H9 (cell line): ENCODE data around the gene MSLN. TPM values are rescaled to one million over a fixed set of nuclear protein-coding genes. Genes with fewer than 3 reads are reported as not detected.

ENCODE experiments used
- DNase-seq: peaks from one replicate; pipeline ENCODE4 v3.0.0-alpha.2; 2017
- H2AFZ ChIP-seq: one replicate; pipeline ENCODE4 v1.6.1; 2013; ENCODE audit warnings: mild to moderate bottlenecking, low read length, control low read depth, moderate library complexity
- H2AK5ac ChIP-seq: 2 replicates; pipeline ENCODE4 v1.6.1; 2013; ENCODE audit warnings: low read length, control low read depth, mixed read lengths; ENCODE audit not compliant: insufficient read length
- H2BK120ac ChIP-seq: one replicate; pipeline ENCODE4 v1.6.1; 2013; ENCODE audit warnings: low read depth, mild to moderate bottlenecking, low read length, control low read depth, inconsistent platforms; ENCODE audit not compliant: poor library complexity, severe bottlenecking
- H2BK12ac ChIP-seq: 2 replicates; pipeline ENCODE4 v1.6.1; 2013; ENCODE audit warnings: low read length, control low read depth, mixed read lengths, low read depth; ENCODE audit not compliant: insufficient read length
- H2BK15ac ChIP-seq: 2 replicates; pipeline ENCODE4 v1.6.1; 2013; ENCODE audit warnings: low read depth, low read length, control low read depth
- H2BK20ac ChIP-seq: one replicate; pipeline ENCODE4 v1.6.1; 2013; ENCODE audit warnings: low read depth, mild to moderate bottlenecking, low read length, control low read depth, inconsistent platforms; ENCODE audit not compliant: poor library complexity, severe bottlenecking
- H2BK5ac ChIP-seq: 2 replicates; pipeline ENCODE4 v1.6.1; 2013; ENCODE audit warnings: low read length, control low read depth, mixed read lengths; ENCODE audit not compliant: insufficient read length
- H3K14ac ChIP-seq: 2 replicates; pipeline ENCODE4 v1.6.1; 2013; ENCODE audit warnings: low read length, control low read depth; ENCODE audit not compliant: insufficient read depth
- H3K18ac ChIP-seq: 2 replicates; pipeline ENCODE4 v1.6.1; 2013; ENCODE audit warnings: low read depth, mild to moderate bottlenecking, mixed read lengths, low read length, control low read depth; ENCODE audit not compliant: insufficient read length
- H3K23ac ChIP-seq: 2 replicates; pipeline ENCODE4 v1.6.1; 2013; ENCODE audit warnings: low read length, control low read depth, mixed read lengths, low read depth; ENCODE audit not compliant: insufficient read length
- H3K23me2 ChIP-seq: 2 replicates; pipeline ENCODE4 v1.6.1; 2013; ENCODE audit warnings: low read depth, mild to moderate bottlenecking, mixed read lengths, low read length, control low read depth; ENCODE audit not compliant: insufficient read length, poor library complexity, severe bottlenecking
- H3K27ac ChIP-seq: 2 replicates; pipeline ENCODE4 v1.5.1; 2013; ENCODE audit warnings: low read length, control low read depth, mixed read lengths, low read depth; ENCODE audit not compliant: insufficient read length
- H3K27me3 ChIP-seq: 2 replicates; pipeline ENCODE4 v1.6.1; 2013; ENCODE audit warnings: low read length, control low read depth, inconsistent platforms; ENCODE audit not compliant: insufficient read depth
- H3K4ac ChIP-seq: 2 replicates; pipeline ENCODE4 v1.6.1; 2013; ENCODE audit warnings: low read depth, mild to moderate bottlenecking, control low read depth, inconsistent platforms, low read length, moderate library complexity
- H3K4me1 ChIP-seq: 2 replicates; pipeline ENCODE4 v1.6.1; 2013; ENCODE audit warnings: low read length, control low read depth, inconsistent platforms; ENCODE audit not compliant: insufficient read depth
- H3K4me2 ChIP-seq: 2 replicates; pipeline ENCODE4 v1.6.1; 2013; ENCODE audit warnings: low read length, control low read depth, mixed read lengths; ENCODE audit not compliant: insufficient read length, insufficient read depth
- H3K56ac ChIP-seq: 2 replicates; pipeline ENCODE4 v1.6.1; 2013; ENCODE audit warnings: low read depth, mild to moderate bottlenecking, mixed read lengths, low read length, control low read depth; ENCODE audit not compliant: insufficient read length
- H3K79me1 ChIP-seq: 2 replicates; pipeline ENCODE4 v1.6.1; 2013; ENCODE audit warnings: low read depth, mild to moderate bottlenecking, moderate library complexity, low read length, control low read depth, inconsistent platforms; ENCODE audit not compliant: insufficient read depth, poor library complexity, severe bottlenecking
- H3K79me2 ChIP-seq: 2 replicates; pipeline ENCODE4 v1.6.1; 2013; ENCODE audit warnings: low read length, control low read depth, inconsistent platforms; ENCODE audit not compliant: insufficient read depth
- H3K9ac ChIP-seq: 2 replicates; pipeline ENCODE4 v1.6.1; 2013; ENCODE audit warnings: low read length, control low read depth, mixed read lengths; ENCODE audit not compliant: insufficient read length; ENCODE audit errors: extremely low read depth
- H3K9me3 ChIP-seq: one replicate; pipeline ENCODE4 v1.6.1; 2013; ENCODE audit warnings: low read depth, low read length, inconsistent platforms; ENCODE audit not compliant: control insufficient read depth
- H3T11ph ChIP-seq: one replicate; pipeline ENCODE4 v1.6.1; 2013; ENCODE audit warnings: mild to moderate bottlenecking, low read length, control low read depth, inconsistent platforms
- H4K20me1 ChIP-seq: one replicate; pipeline ENCODE4 v1.6.1; 2013; ENCODE audit not compliant: control insufficient read depth, insufficient read length, insufficient read depth
- H4K5ac ChIP-seq: 2 replicates; pipeline ENCODE4 v1.6.1; 2013; ENCODE audit warnings: low read depth, mild to moderate bottlenecking, mixed read lengths, low read length, control low read depth; ENCODE audit not compliant: insufficient read length
- H4K8ac ChIP-seq: replicated peaks from 2 replicates; pipeline ENCODE4 v1.6.1; 2013; ENCODE audit warnings: low read length, control low read depth, mixed read lengths, low read depth; ENCODE audit not compliant: insufficient read length
- H4K91ac ChIP-seq: 2 replicates; pipeline ENCODE4 v1.6.1; 2013; ENCODE audit warnings: low read depth, mild to moderate bottlenecking, moderate library complexity, mixed read lengths, low read length, control low read depth; ENCODE audit not compliant: insufficient read length
- H3K27ac Mint-ChIP-seq, 3 experiments: 2 replicates in 2 of 3; 3 replicates in 1 of 3; pipeline ENCODE4 v1.8.0; 2020 to 2021; ENCODE audit warnings: mixed read lengths in 3 of 3, mild to moderate bottlenecking in 1 of 3, moderate library complexity in 1 of 3
- H3K27me3 Mint-ChIP-seq: 2 replicates; pipeline ENCODE4 v1.8.0; 2021; ENCODE audit warnings: low read depth, mild to moderate bottlenecking, moderate library complexity, mixed read lengths
- H3K36me3 Mint-ChIP-seq, 3 experiments: 2 replicates in 2 of 3; 3 replicates in 1 of 3; pipeline ENCODE4 v1.8.0; 2020 to 2021; ENCODE audit warnings: low read depth in 3 of 3, mixed read lengths in 3 of 3; ENCODE audit not compliant: insufficient read depth in 1 of 3
- H3K4me1 Mint-ChIP-seq, 2 experiments: 2 replicates each; pipeline ENCODE4 v1.8.0; 2020; ENCODE audit warnings: mixed read lengths in 2 of 2
- H3K4me3 Mint-ChIP-seq, 2 experiments: 2 replicates in 1 of 2; 3 replicates in 1 of 2; pipeline ENCODE4 v1.8.0; 2020 to 2021; ENCODE audit warnings: mild to moderate bottlenecking in 2 of 2, mixed read lengths in 2 of 2, moderate library complexity in 1 of 2
- H3K9me3 Mint-ChIP-seq, 2 experiments: 2 replicates in 1 of 2; 3 replicates in 1 of 2; pipeline ENCODE4 v1.8.0; 2020; ENCODE audit warnings: mild to moderate bottlenecking in 2 of 2, mixed read lengths in 2 of 2, moderate library complexity in 1 of 2
- WGBS: extraction: QIAGEN DNeasy Blood & Tissue Kit; methylation state at CpG from one replicate; pipeline ENCODE4 v1.1.7; 2013; ENCODE audit warnings: missing lambda C conversion rate, low lambda C conversion rate, mixed read lengths; ENCODE audit not compliant: insufficient read length; ENCODE audit errors: extremely low coverage; 5-methylcytosine and 5-hydroxymethylcytosine counted together
- total RNA-seq: library from RNA; stranded (reverse); gene quantifications from 2 replicates; pipeline ENCODE4 v1.2.1, GENCODE V29; 2021
- TF ChIP-seq, protein P1 (sequence below): fragments of 200-600 bp; sonication (generic); conservative IDR thresholded peaks from 3 replicates; pipeline ENCODE4 v1.8.0; 2021; ENCODE audit warnings: antibody characterized with exemption, mild to moderate bottlenecking

MSLN gene
- total RNA-seq, 1 experiment from 2014 or later, result 0.22 TPM

DNA sequence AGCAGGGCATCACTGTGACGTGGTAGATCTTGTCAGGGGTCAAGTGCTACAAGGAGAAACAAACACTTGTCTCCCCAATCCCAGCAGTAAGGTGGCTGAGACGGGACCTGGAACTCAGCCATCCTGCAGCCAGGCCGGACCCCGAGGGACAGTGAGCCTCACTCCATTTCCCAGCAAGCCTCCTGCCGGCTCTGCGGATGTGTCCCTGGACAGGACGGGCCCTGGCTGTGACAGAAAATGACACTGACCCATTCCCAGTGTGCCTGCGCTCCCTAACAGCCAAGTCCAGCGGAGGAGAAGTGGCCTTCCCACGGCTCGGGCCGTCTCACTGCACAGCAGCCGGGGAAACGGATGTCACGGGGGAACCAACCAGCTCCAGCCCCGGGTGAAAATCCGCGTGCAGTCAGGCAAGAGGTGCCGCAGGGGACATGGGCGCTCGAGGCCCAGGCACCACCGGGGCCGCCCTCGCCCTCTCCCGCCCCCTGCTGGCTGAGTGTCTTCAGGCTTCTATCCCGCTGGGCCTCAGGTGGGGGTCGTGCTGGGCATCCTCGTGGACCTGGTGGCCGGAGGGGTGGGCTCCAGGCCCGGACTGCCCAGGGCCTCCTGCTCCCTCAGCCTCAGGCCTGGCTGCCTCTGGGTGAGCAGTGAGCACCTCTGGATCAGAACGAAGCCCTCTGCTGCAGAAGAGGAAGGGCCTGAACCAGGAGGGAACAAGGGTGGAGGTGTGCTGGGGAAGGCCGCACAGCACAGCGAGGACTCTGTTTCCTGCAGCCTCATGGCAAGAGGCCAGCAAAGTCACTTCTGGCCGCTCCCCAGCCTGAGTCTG lies 26.9 kb upstream of the MSLN start:
- no peak overlapping the region for H2BK120ac ChIP-seq
- Mint-ChIP-seq H3K36me3 (peaks cover 5 to 36% (median 24%) of the 10 kb centered on the region in 3 experiments; a peak in 6 of 7 replicates), H3K9me3 (no peaks in the 10 kb centered on the region), H3K27ac (no peak overlapping the region), H3K4me1 (peaks cover 4 to 9% of the 10 kb centered on the region in 2 experiments), H3K27me3 (no peaks in the 10 kb centered on the region), H3K4me3 (no peak overlapping the region)
- H3K23me2 ChIP-seq, result peaks cover under 1% of the 10 kb centered on the region
- H3K18ac ChIP-seq, result no peak overlapping the region
- H3K27ac ChIP-seq, result no peak overlapping the region
- H3K79me2 ChIP-seq, result no peaks in the 10 kb centered on the region
- no peak overlapping the region for H2BK20ac ChIP-seq
- H3K9ac ChIP-seq, result no peak overlapping the region
- no peak overlapping the region for H3K23ac ChIP-seq
- H3K56ac ChIP-seq, result no peak overlapping the region
- H2AFZ ChIP-seq, result no peak overlapping the region
- no peak overlapping the region for H2BK15ac ChIP-seq
- H4K20me1 ChIP-seq, result no peaks in the 10 kb centered on the region
- H3K4me1 ChIP-seq, result no peaks in the 10 kb centered on the region
- no peak overlapping the region for H2AK5ac ChIP-seq
- no peak overlapping the region for H2BK12ac ChIP-seq
- H4K8ac ChIP-seq, result no peak overlapping the region
- no peak overlapping the region for H3K4ac ChIP-seq
- TF ChIP-seq, protein P1, sequence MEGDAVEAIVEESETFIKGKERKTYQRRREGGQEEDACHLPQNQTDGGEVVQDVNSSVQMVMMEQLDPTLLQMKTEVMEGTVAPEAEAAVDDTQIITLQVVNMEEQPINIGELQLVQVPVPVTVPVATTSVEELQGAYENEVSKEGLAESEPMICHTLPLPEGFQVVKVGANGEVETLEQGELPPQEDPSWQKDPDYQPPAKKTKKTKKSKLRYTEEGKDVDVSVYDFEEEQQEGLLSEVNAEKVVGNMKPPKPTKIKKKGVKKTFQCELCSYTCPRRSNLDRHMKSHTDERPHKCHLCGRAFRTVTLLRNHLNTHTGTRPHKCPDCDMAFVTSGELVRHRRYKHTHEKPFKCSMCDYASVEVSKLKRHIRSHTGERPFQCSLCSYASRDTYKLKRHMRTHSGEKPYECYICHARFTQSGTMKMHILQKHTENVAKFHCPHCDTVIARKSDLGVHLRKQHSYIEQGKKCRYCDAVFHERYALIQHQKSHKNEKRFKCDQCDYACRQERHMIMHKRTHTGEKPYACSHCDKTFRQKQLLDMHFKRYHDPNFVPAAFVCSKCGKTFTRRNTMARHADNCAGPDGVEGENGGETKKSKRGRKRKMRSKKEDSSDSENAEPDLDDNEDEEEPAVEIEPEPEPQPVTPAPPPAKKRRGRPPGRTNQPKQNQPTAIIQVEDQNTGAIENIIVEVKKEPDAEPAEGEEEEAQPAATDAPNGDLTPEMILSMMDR, result peak; percentile 49; the same call in 2 of the 3 replicates
- no peak overlapping the region for H3K4me2 ChIP-seq
- no peaks in the 10 kb centered on the region for H3K9me3 ChIP-seq
- H3K14ac ChIP-seq, result no peak overlapping the region
- no peak overlapping the region for H3T11ph ChIP-seq
- DNase-seq, result no peak
- H3K27me3 ChIP-seq, result no peaks in the 10 kb centered on the region
- no peak overlapping the region for H4K91ac ChIP-seq
- no peak overlapping the region for H4K5ac ChIP-seq
- H3K79me1 ChIP-seq, result no peaks in the 10 kb centered on the region
- H2BK5ac ChIP-seq, result no peak overlapping the region
- no CpG with 5 or more reads among the region's 34 CpGs for WGBS
